IMR-90 (cell line): ENCODE results near the gene TAF1B. TPM values are rescaled to one million over a fixed set of nuclear protein-coding genes. Genes with fewer than 3 reads are reported as not detected.

ENCODE experiments used
- ATAC-seq: fragments of 200-7000 bp; cut with Tn5 transposase; 2 replicates; pipeline ENCODE4 v1.9.1; 2020; ENCODE audit warnings: low read depth, mild to moderate bottlenecking, moderate library complexity
- BruUV-seq: library from RNA; stranded (reverse); fragments of 400-500 nt; replicated peaks from 2 replicates; lab custom pipeline; 2021; lab: Mats Ljungman, UMichigan
- CTCF ChIA-PET: fragments of 300-600 bp; formaldehyde crosslinking; extraction: SDS; loops from one replicate; lab custom pipeline; 2021; ENCODE audit warnings: antibody characterized with exemption; lab: Yijun Ruan, JAX
- POLR2A ChIA-PET: fragments of 300-600 bp; sonication (Branson Sonifier 250); formaldehyde crosslinking; loops from one replicate; lab custom pipeline; 2022; ENCODE audit warnings: antibody characterized with exemption; ENCODE audit not compliant: unreplicated experiment; lab: Charles Lee
- DNase-seq: peaks from one replicate; pipeline ENCODE4 v3.0.0; 2013
- H2AFZ ChIP-seq: replicated peaks from 2 replicates; pipeline ENCODE3; 2013; ENCODE audit warnings: low read length, mild to moderate bottlenecking; ENCODE audit not compliant: poor library complexity
- H2AK5ac ChIP-seq: 2 replicates; pipeline ENCODE4 v1.6.1; 2013; ENCODE audit warnings: low read depth, low read length, inconsistent platforms
- H2AK9ac ChIP-seq: replicated peaks from 2 replicates; pipeline ENCODE3; 2013; ENCODE audit warnings: mild to moderate bottlenecking, low read depth, low read length, moderate library complexity; ENCODE audit not compliant: poor library complexity
- H2BK120ac ChIP-seq: 2 replicates; pipeline ENCODE4 v1.6.1; 2013; ENCODE audit warnings: low read depth, low read length, inconsistent platforms
- H2BK15ac ChIP-seq: 3 replicates; pipeline ENCODE4 v1.6.1; 2013; ENCODE audit warnings: low read depth, low read length, inconsistent platforms
- H2BK20ac ChIP-seq: 2 replicates; pipeline ENCODE4 v1.6.1; 2013; ENCODE audit warnings: low read depth, mild to moderate bottlenecking, inconsistent platforms, low read length, moderate library complexity
- H2BK5ac ChIP-seq: 2 replicates; pipeline ENCODE4 v1.6.1; 2013; ENCODE audit warnings: mild to moderate bottlenecking, low read depth, low read length, inconsistent platforms; ENCODE audit not compliant: poor library complexity, severe bottlenecking
- H3K14ac ChIP-seq: replicated peaks from 2 replicates; pipeline ENCODE4 v1.6.1; 2013; ENCODE audit warnings: low read depth, low read length, inconsistent platforms
- H3K18ac ChIP-seq: 2 replicates; pipeline ENCODE4 v1.6.1; 2013; ENCODE audit warnings: low read depth, low read length, control low read depth
- H3K23ac ChIP-seq: 2 replicates; pipeline ENCODE4 v1.6.1; 2013; ENCODE audit warnings: low read depth, low read length, inconsistent platforms
- H3K27ac ChIP-seq: 2 replicates; pipeline ENCODE4 v1.5.1; 2013; ENCODE audit warnings: mild to moderate bottlenecking, control low read depth, low read length; ENCODE audit not compliant: insufficient read depth
- H3K27me3 ChIP-seq: 2 replicates; pipeline ENCODE4 v1.6.1; 2013; ENCODE audit warnings: low read length; ENCODE audit not compliant: control insufficient read depth, insufficient read depth
- H3K36me3 ChIP-seq: 2 replicates; pipeline ENCODE4 v1.6.1; 2013; ENCODE audit warnings: low read length, mixed read lengths; ENCODE audit not compliant: control insufficient read depth, insufficient read depth
- H3K4ac ChIP-seq: 2 replicates; pipeline ENCODE4 v1.6.1; 2013; ENCODE audit warnings: low read depth, low read length, inconsistent platforms
- H3K4me1 ChIP-seq: 2 replicates; pipeline ENCODE4 v1.6.1; 2013; ENCODE audit warnings: low read length, mixed read lengths; ENCODE audit not compliant: control insufficient read depth, insufficient read depth
- H3K4me2 ChIP-seq: 2 replicates; pipeline ENCODE4 v1.6.1; 2013; ENCODE audit warnings: low read depth, mild to moderate bottlenecking, control low read depth, low read length, moderate library complexity
- H3K4me3 ChIP-seq: 2 replicates; pipeline ENCODE4 v1.5.1; 2013; ENCODE audit warnings: low read depth, mild to moderate bottlenecking, control low read depth, low read length, moderate library complexity; ENCODE audit not compliant: insufficient read depth
- H3K56ac ChIP-seq: 2 replicates; pipeline ENCODE4 v1.6.1; 2013; ENCODE audit warnings: low read length, inconsistent platforms; ENCODE audit not compliant: insufficient read depth; ENCODE audit errors: extremely low read depth
- H3K79me1 ChIP-seq, 2 experiments: 2 replicates each; pipeline ENCODE4 v1.6.1; 2013; ENCODE audit warnings: low read length in 2 of 2, inconsistent platforms in 1 of 2, low read depth in 1 of 2
- H3K9ac ChIP-seq: 2 replicates; pipeline ENCODE4 v1.6.1; 2013; ENCODE audit warnings: low read depth, low read length, control low read depth
- H3K9me1 ChIP-seq: 2 replicates; pipeline ENCODE4 v1.6.1; 2013; ENCODE audit warnings: low read length, inconsistent platforms; ENCODE audit not compliant: insufficient read depth
- H3K9me3 ChIP-seq: 2 replicates; pipeline ENCODE4 v1.6.1; 2013; ENCODE audit warnings: low read length; ENCODE audit not compliant: control insufficient read depth, insufficient read depth
- H4K20me1 ChIP-seq: 2 replicates; pipeline ENCODE4 v1.6.1; 2013; ENCODE audit warnings: low read length, inconsistent platforms; ENCODE audit not compliant: insufficient read depth
- H4K5ac ChIP-seq: 2 replicates; pipeline ENCODE4 v1.6.1; 2013; ENCODE audit warnings: mild to moderate bottlenecking, low read depth, low read length, control low read depth
- H4K8ac ChIP-seq, 2 experiments: 2 replicates each; pipeline ENCODE4 v1.6.1; 2013; ENCODE audit warnings: low read depth in 2 of 2, low read length in 2 of 2, control low read depth in 1 of 2, inconsistent platforms in 1 of 2
- H4K91ac ChIP-seq: 2 replicates; pipeline ENCODE4 v1.6.1; 2013; ENCODE audit warnings: low read depth, low read length, inconsistent platforms; ENCODE audit not compliant: insufficient read depth
- CTCF ChIP-seq: conservative IDR thresholded peaks from 2 replicates; pipeline ENCODE4 v1.5.1; 2012; ENCODE audit warnings: mild to moderate bottlenecking, low read depth, low read length, improper control_type of control experiment
- FOS ChIP-seq: fragments of 150-350 bp; IDR thresholded peaks from 2 replicates; pipeline ENCODE4 v1.6.1; 2016; ENCODE audit warnings: low read depth, low read length
- MAFK ChIP-seq: IDR thresholded peaks from 2 replicates; pipeline ENCODE4 v1.6.1; 2012; ENCODE audit warnings: low read depth, low read length, improper control_type of control experiment
- POLR2A ChIP-seq: IDR thresholded peaks from 2 replicates; pipeline ENCODE4 v1.6.1; 2012; ENCODE audit warnings: mild to moderate bottlenecking, low read depth, low read length
- RFX5 ChIP-seq: IDR thresholded peaks from 2 replicates; pipeline ENCODE4 v1.8.0; 2012; ENCODE audit warnings: low read depth, mild to moderate bottlenecking, low read length, moderate library complexity
- SMC3 ChIP-seq: fragments of 150-350 bp; IDR thresholded peaks from 2 replicates; pipeline ENCODE4 v1.6.1; 2016; ENCODE audit warnings: low read depth, mild to moderate bottlenecking, antibody characterized with exemption, low read length, moderate library complexity
- USF2 ChIP-seq: fragments of 150-350 bp; IDR thresholded peaks from 2 replicates; pipeline ENCODE4 v1.6.1; 2017; ENCODE audit warnings: mild to moderate bottlenecking, antibody characterized with exemption, low read length, low read depth
- WGBS, 2 experiments: methylation state at CpG; one replicate each; pipeline versions ENCODE4 v1.1.5 to v1.1.7; 2013; ENCODE audit warnings: missing lambda C conversion rate in 2 of 2; ENCODE audit not compliant: insufficient read length in 1 of 2; ENCODE audit errors: extremely low coverage in 2 of 2; 5-methylcytosine and 5-hydroxymethylcytosine counted together
- dilution Hi-C: fragments of 300-500 bp; cut with HindIII; formaldehyde crosslinking; loops from one replicate; pipeline ENCODE4 v1.14.3; 2018; ENCODE audit warnings: low sequenced_read_pairs; ENCODE audit not compliant: unreplicated experiment
- in situ Hi-C: fragments of 300-500 bp; cut with MboI; formaldehyde crosslinking; loops from 3 replicates; pipeline ENCODE4 v1.14.3; 2019; ENCODE audit warnings: low sequenced_read_pairs, inconsistent platforms, mixed read lengths
- intact Hi-C: fragments of 100-400 bp; cut with micrococcal nuclease; formaldehyde crosslinking; loops from 2 replicates; pipeline ENCODE4 v1.10.0; 2022
- polyA plus RNA-seq, 3 experiments: library from polyadenylated mRNA; depleted of rRNA; stranded (reverse); fragments of >200 nt; gene quantifications; 2 replicates each; pipeline ENCODE4 v1.2.3, GENCODE V29; 2012; ENCODE audit warnings: low replicate concordance in 1 of 3
- total RNA-seq: library from RNA; depleted of rRNA; stranded (reverse); fragments of >200 nt; gene quantifications from 2 replicates; pipeline ENCODE4 v1.2.3, GENCODE V29; 2012

Gene TAF1B
- total and polyA plus RNA-seq, 2 of the 4 experiments (the other 2 are of a cell fraction) = 8.4 to 19.9 TPM

- no peak for DNase-seq
- Histone ChIP-seq H3K4ac (peak overlapping the region; percentile 50; the same call in 1 of the 2 replicates), H2BK20ac (peak overlapping the region; percentile 83; the same call in 1 of the 2 replicates), H3K4me2 (no peak overlapping the region), H3K4me1 (peaks cover 19% of the 10 kb centered on the region), H3K56ac (no peak overlapping the region), H2BK5ac (no peak overlapping the region), H4K20me1 (no peaks in the 10 kb centered on the region), H3K4me3 (no peak overlapping the region), H2AFZ (peak overlapping the region; percentile 80), H4K5ac (no peak overlapping the region), H2BK120ac (peak overlapping the region; percentile 87), H3K9ac (no peak overlapping the region), H3K18ac (no peak overlapping the region), H2AK9ac (peak overlapping the region; percentile 3), H3K27ac (no peak overlapping the region), H3K14ac (0 out of 2 replicates have a peak overlapping the region, but pooled peaks have one; percentile 44), H2AK5ac (peak overlapping the region; percentile 49), H4K8ac (peak overlapping the region in 1 of 2 experiments; percentile 74; a peak in 1 of 4 replicates), H3K27me3 (peaks cover 6% of the 10 kb centered on the region; the same call in 1 of the 2 replicates), H3K36me3 (no peaks in the 10 kb centered on the region), H3K79me1 (no peaks in the 10 kb centered on the region), H4K91ac (no peak overlapping the region), H3K9me1 (peaks cover 18% of the 10 kb centered on the region), H3K23ac (peak overlapping the region; percentile 16; the same call in 1 of the 2 replicates), H2BK15ac (no peak overlapping the region; the same call in 2 of the 3 replicates), H3K9me3 (no peaks in the 10 kb centered on the region)
- intact Hi-C loops = loop anchor here (10.0 kb wide), 1 partner anchor 103 kb away; the partner anchor contains the start of gene KLF11
- CTCF ChIA-PET = no interaction called here
- WGBS, 2 experiments = 70% methylated on average over 2 of the region's 6 CpGs; no CpG with 5 or more reads in 1 of the 2 experiments
- ATAC-seq = no peak
- no TSS peak for BruUV-seq
- no peak for TF ChIP-seq MAFK
- no peak for TF ChIP-seq RFX5
- no peak for TF ChIP-seq FOS
- no peak for TF ChIP-seq POLR2A
- no peak for TF ChIP-seq CTCF
- TF ChIP-seq USF2 = no peak
- no peak for TF ChIP-seq SMC3
- in situ Hi-C loops = no loop called here
- dilution Hi-C loops = no loop called here
- POLR2A ChIA-PET = interaction anchor here (0.6 kb wide), 1 partner anchor 12 kb away, joined by 3 read pairs; no protein-coding TSS in a partner anchor
Measured at GRCh38 chr2:9941996-9942390, 98.7 kb downstream of the TAF1B start.
